Measurements from ENCODE around the gene EXOC4.

Gene EXOC4

GRCh38 chr7:133950855-133951254 lies 698.0 kb downstream of the EXOC4 start:
- H3K4me1 Mint-ChIP-seq = no peaks in the 10 kb centered on the region
- H3K4me3 Mint-ChIP-seq = no peak overlapping the region
- H3K27ac Mint-ChIP-seq = no peak overlapping the region
- H3K9me3 Mint-ChIP-seq = no peaks in the 10 kb centered on the region
- H3K27me3 Mint-ChIP-seq (ENCODE audit: low read depth) = no peaks in the 10 kb centered on the region
- no peak for TF ChIP-seq CTCF (IDR thresholded peaks at IDR 0.05; ENCODE audit: unreplicated experiment in 3 of 3)
- peaks cover 14% of the 10 kb centered on the region for H3K36me3 Mint-ChIP-seq (ENCODE audit: low read depth)

GRCh38 chr7:133955208-133955607 lies 702.3 kb downstream of the EXOC4 start:
- no peak for TF ChIP-seq CTCF (IDR thresholded peaks at IDR 0.05; ENCODE audit: unreplicated experiment in 3 of 3)
- Mint-ChIP-seq H3K27me3 (ENCODE audit: low read depth) (no peaks in the 10 kb centered on the region), H3K4me1 (no peaks in the 10 kb centered on the region), H3K27ac (no peak overlapping the region), H3K9me3 (no peaks in the 10 kb centered on the region), H3K4me3 (no peak overlapping the region), H3K36me3 (ENCODE audit: low read depth) (peaks cover 14% of the 10 kb centered on the region)

- no peak overlapping the region for H3K27ac Mint-ChIP-seq
- H3K4me1 Mint-ChIP-seq = no peaks in the 10 kb centered on the region
- H3K4me3 Mint-ChIP-seq = no peak overlapping the region
- H3K36me3 Mint-ChIP-seq (ENCODE audit: low read depth) = peaks cover 1% of the 10 kb centered on the region
- H3K9me3 Mint-ChIP-seq = no peaks in the 10 kb centered on the region
- no peaks in the 10 kb centered on the region for H3K27me3 Mint-ChIP-seq (ENCODE audit: low read depth)
- TF ChIP-seq CTCF (IDR thresholded peaks at IDR 0.05; ENCODE audit: unreplicated experiment in 3 of 3) = no peak
These were observed 705.0 kb downstream of the EXOC4 start for GRCh38 chr7:133957845-133958244.

- no peak for TF ChIP-seq CTCF (IDR thresholded peaks at IDR 0.05; ENCODE audit: unreplicated experiment in 3 of 3)
- Mint-ChIP-seq H3K27me3 (ENCODE audit: low read depth) (no peaks in the 10 kb centered on the region), H3K4me3 (no peak overlapping the region), H3K4me1 (no peaks in the 10 kb centered on the region), H3K9me3 (peaks cover 6% of the 10 kb centered on the region), H3K36me3 (ENCODE audit: low read depth) (peaks cover 8% of the 10 kb centered on the region), H3K27ac (no peak overlapping the region)
These were observed 705.9 kb downstream of the EXOC4 start for GRCh38 chr7:133958822-133959221.

- H3K36me3 Mint-ChIP-seq (ENCODE audit: low read depth) = peaks cover 10% of the 10 kb centered on the region
- no peak overlapping the region for H3K27ac Mint-ChIP-seq
- no peak for TF ChIP-seq CTCF (IDR thresholded peaks at IDR 0.05; ENCODE audit: unreplicated experiment in 3 of 3)
- H3K27me3 Mint-ChIP-seq (ENCODE audit: low read depth) = no peaks in the 10 kb centered on the region
- no peaks in the 10 kb centered on the region for H3K4me1 Mint-ChIP-seq
- no peak overlapping the region for H3K4me3 Mint-ChIP-seq
- peaks cover 11% of the 10 kb centered on the region for H3K9me3 Mint-ChIP-seq
These were observed 706.6 kb downstream of the EXOC4 start for GRCh38 chr7:133959505-133959904.

GRCh38 chr7:133961724-133962123 lies 708.8 kb downstream of the EXOC4 start:
- Mint-ChIP-seq H3K36me3 (ENCODE audit: low read depth) (peaks cover 30% of the 10 kb centered on the region), H3K4me1 (no peaks in the 10 kb centered on the region), H3K27me3 (ENCODE audit: low read depth) (no peaks in the 10 kb centered on the region), H3K27ac (no peak overlapping the region), H3K9me3 (peaks cover 32% of the 10 kb centered on the region), H3K4me3 (no peak overlapping the region)
- no peak for TF ChIP-seq CTCF (IDR thresholded peaks at IDR 0.05; ENCODE audit: unreplicated experiment in 3 of 3)

All from nephron (organoid).